Measurements from ENCODE around the gene CAPNS1. TPM values are rescaled to one million over a fixed set of nuclear protein-coding genes. Genes with fewer than 3 reads are reported as not detected.

CAPNS1 gene
- total and polyA plus RNA-seq, 8 donors = 124 to 273 (median 224) TPM

- intact Hi-C loops (cut with DNase I) = no loop called here
- TF ChIP-seq CTCF (IDR thresholded peaks at IDR 0.05) = no peak
- Histone ChIP-seq H3K27me3 (no peaks in the 10 kb centered on the region), H3K4me3 (no peak overlapping the region), H3K27ac (no peak overlapping the region), H3K4me1 (no peaks in the 10 kb centered on the region), H3K9me3 (no peaks in the 10 kb centered on the region), H3K36me3 (no peaks in the 10 kb centered on the region)
- 89 to 93% methylated on average over 24 of the region's 24 CpGs for WGBS, 2 donors
- DNase-seq (no peak), FAIRE-seq (no peak), ATAC-seq (no peak)
These were observed 36.7 kb upstream of the CAPNS1 start for GRCh38 chr19:36103040-36103626.

GRCh38 chr19:36103842-36104552 is 35.9 kb upstream of the CAPNS1 start:
- no peaks in the 10 kb centered on the region for H3K36me3 ChIP-seq
- H3K27me3 ChIP-seq = no peaks in the 10 kb centered on the region
- H3K9me3 ChIP-seq = no peaks in the 10 kb centered on the region
- no peak overlapping the region for H3K4me3 ChIP-seq
- no peak for DNase-seq
- no peaks in the 10 kb centered on the region for H3K4me1 ChIP-seq
- 94 to 97% methylated on average over 12 of the region's 12 CpGs for WGBS, 2 donors
- no peak overlapping the region for H3K27ac ChIP-seq
- no peak for TF ChIP-seq CTCF (IDR thresholded peaks at IDR 0.05)
- intact Hi-C loops (cut with DNase I) = no loop called here
- no peak for ATAC-seq
- no peak for FAIRE-seq

GRCh38 chr19:36106441-36106840 is 33.4 kb upstream of the CAPNS1 start:
- no peaks in the 10 kb centered on the region for H3K27me3 ChIP-seq
- H3K36me3 ChIP-seq = no peaks in the 10 kb centered on the region
- intact Hi-C loops (cut with DNase I) = no loop called here
- 93 to 94% methylated on average over 6 of the region's 6 CpGs for WGBS, 2 donors
- no peak for ATAC-seq
- H3K9me3 ChIP-seq = no peaks in the 10 kb centered on the region
- TF ChIP-seq CTCF (IDR thresholded peaks at IDR 0.05) = no peak
- DNase-seq = no peak
- no peak overlapping the region for H3K27ac ChIP-seq
- H3K4me3 ChIP-seq = no peak overlapping the region
- H3K4me1 ChIP-seq = no peaks in the 10 kb centered on the region
- FAIRE-seq = no peak

- no peak for TF ChIP-seq CTCF (IDR thresholded peaks at IDR 0.05)
- Histone ChIP-seq H3K9me3 (no peaks in the 10 kb centered on the region), H3K4me3 (no peak overlapping the region), H3K36me3 (no peaks in the 10 kb centered on the region), H3K27me3 (no peaks in the 10 kb centered on the region), H3K4me1 (no peaks in the 10 kb centered on the region), H3K27ac (no peak overlapping the region)
- no peak for DNase-seq
- FAIRE-seq = no peak
- no peak for ATAC-seq
- intact Hi-C loops (cut with DNase I) = no loop called here
- 92 to 98% methylated on average over 5 of the region's 5 CpGs for whole genome bisulfite sequencing, 2 donors
These were observed 32.9 kb upstream of the CAPNS1 start for GRCh38 chr19:36106991-36107390.

GRCh38 chr19:36108684-36109083 is 31.2 kb upstream of the CAPNS1 start:
- Histone ChIP-seq H3K4me1 (peaks cover 0 to 3% (median 0%) of the 10 kb centered on the region in 3 donors), H3K4me3 (no peak overlapping the region), H3K27me3 (no peaks in the 10 kb centered on the region), H3K9me3 (no peaks in the 10 kb centered on the region), H3K27ac (no peak overlapping the region), H3K36me3 (no peaks in the 10 kb centered on the region)
- no peak for DNase-seq
- ATAC-seq = no peak
- TF ChIP-seq CTCF (IDR thresholded peaks at IDR 0.05) = no peak
- WGBS, 2 donors = 92 to 94% methylated on average over 3 of the region's 3 CpGs
- no peak for FAIRE-seq
- intact Hi-C loops (cut with DNase I) = no loop called here
